GM13976 (cell line): ENCODE results near the gene FREM1.

Experiments used
- DNase-seq: peaks from one replicate; pipeline ENCODE4 v3.0.0; 2012; ENCODE audit warnings: low spot score
- CTCF ChIP-seq: IDR thresholded peaks from 2 replicates; pipeline ENCODE4 v1.5.1; 2012; ENCODE audit warnings: borderline replicate concordance, mild to moderate bottlenecking; ENCODE audit not compliant: insufficient read depth; ENCODE audit errors: extremely low read depth, missing control alignments, control extremely low read depth
- in situ Hi-C: fragments of 300-500 bp; cut with MboI; formaldehyde crosslinking; loops from one replicate; pipeline ENCODE4 v1.12.0; 2022; ENCODE audit warnings: low sequenced_read_pairs, mixed read lengths, inconsistent platforms; ENCODE audit not compliant: unreplicated experiment

The FREM1 gene

GRCh38 chr9:14713187-14713767 is 197.0 kb downstream of the FREM1 start:
- no peak for DNase-seq
- TF ChIP-seq CTCF: no peak
- in situ Hi-C loops: no loop called here

GRCh38 chr9:14710804-14711203 is 199.4 kb downstream of the FREM1 start:
- no peak for DNase-seq
- in situ Hi-C loops: no loop called here
- no peak for TF ChIP-seq CTCF

DNA sequence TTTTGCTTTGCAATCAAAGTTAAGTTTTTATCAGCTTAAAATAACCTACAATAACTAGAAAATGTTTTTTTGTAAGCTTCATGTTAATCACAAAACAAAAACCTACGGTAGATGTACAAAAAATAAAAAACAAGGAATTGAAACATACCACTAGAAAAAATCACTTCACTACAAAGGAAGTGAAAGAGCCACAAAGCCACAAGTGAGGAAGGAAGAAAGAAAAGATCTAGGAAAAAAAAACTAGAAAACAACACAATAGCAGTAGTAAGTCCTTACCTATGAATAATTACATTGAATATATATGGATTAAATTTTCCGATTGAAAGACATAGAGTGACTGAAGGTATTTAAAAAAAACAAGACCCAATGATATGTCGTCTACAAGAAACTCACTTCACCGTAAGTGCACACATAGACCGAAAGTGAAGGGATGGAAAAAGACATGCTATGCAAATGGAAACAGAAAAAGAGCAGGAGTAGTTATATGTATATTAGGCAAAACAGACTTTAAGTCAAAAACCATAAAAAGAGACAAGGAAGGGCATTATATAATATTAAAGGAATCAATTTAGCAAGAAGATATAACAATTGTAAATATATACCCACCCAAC is 203.6 kb downstream of the FREM1 start:
- TF ChIP-seq CTCF: no peak
- no peak for DNase-seq
- in situ Hi-C loops: no loop called here

GRCh38 chr9:14705079-14705478 is 205.1 kb downstream of the FREM1 start:
- no peak for TF ChIP-seq CTCF
- no peak for DNase-seq
- in situ Hi-C loops: no loop called here

DNA sequence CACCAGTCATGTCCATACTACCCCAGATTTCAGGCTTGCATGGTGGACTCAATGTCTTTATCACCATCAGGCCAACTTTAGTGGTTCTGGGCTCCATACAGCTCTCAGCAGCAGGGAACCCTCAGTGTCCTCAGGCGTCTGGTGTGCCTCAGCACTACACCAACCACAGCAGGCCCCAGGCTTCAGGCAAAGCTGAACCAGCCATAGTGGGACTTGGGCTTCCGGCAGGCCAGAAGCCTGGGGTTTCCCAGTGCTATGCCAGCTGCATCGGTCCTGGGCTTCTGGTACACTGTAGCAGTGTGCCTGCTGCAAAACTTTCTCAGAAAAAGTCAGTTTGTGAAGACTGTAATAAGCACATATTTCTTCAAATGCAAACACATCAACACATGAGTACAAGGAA is 205.9 kb downstream of the FREM1 start:
- in situ Hi-C loops: no loop called here
- DNase-seq: no peak
- TF ChIP-seq CTCF: no peak

GRCh38 chr9:14702200-14702720 is 208.0 kb downstream of the FREM1 start:
- in situ Hi-C loops: no loop called here
- no peak for TF ChIP-seq CTCF
- DNase-seq: no peak

GRCh38 chr9:14693251-14693861 is 216.9 kb downstream of the FREM1 start, which contains the start of gene ZDHHC21:
ZDHHC21 (minus strand) TSS chr9:14693432; CDS start chr9:14674340, 19,092 bp downstream.
- TF ChIP-seq CTCF: no peak
- in situ Hi-C loops: no loop called here
- DNase-seq: peak; percentile 87
